Left ventricle myocardium inferior (tissue), 1 donor: Measurements from ENCODE around the gene KRTAP9-6. TPM values are rescaled to one million over a fixed set of nuclear protein-coding genes. Genes with fewer than 3 reads are reported as not detected.
"Not testable (repeated sequence)": the region's sequence is repeated elsewhere in the genome, so short reads cannot be mapped to it uniquely, and the experiment has no call there.

Source experiments
- DNase-seq: peaks from one replicate; pipeline ENCODE4 v3.0.0-alpha.2; 2020
- H3K27ac ChIP-seq: fragments of 200-600 bp; replicated peaks from 2 replicates; pipeline ENCODE4 v1.8.0; 2021
- H3K27me3 ChIP-seq: fragments of 200-600 bp; 2 replicates; pipeline ENCODE4 v1.8.0; 2021; ENCODE audit warnings: low read depth
- H3K36me3 ChIP-seq: fragments of 200-600 bp; 2 replicates; pipeline ENCODE4 v1.8.0; 2021
- H3K4me1 ChIP-seq: fragments of 200-600 bp; 2 replicates; pipeline ENCODE4 v1.8.0; 2021
- H3K4me3 ChIP-seq: fragments of 200-600 bp; 2 replicates; pipeline ENCODE4 v1.8.0; 2021; ENCODE audit warnings: mild to moderate bottlenecking, moderate library complexity
- H3K9me3 ChIP-seq: fragments of 200-600 bp; replicated peaks from 2 replicates; pipeline ENCODE4 v1.8.0; 2021
- intact Hi-C: fragments of 100-400 bp; cut with micrococcal nuclease; formaldehyde crosslinking; loops from one replicate; pipeline ENCODE4 v1.11.0; 2022
- long read RNA-seq: library from polyadenylated mRNA; unstranded; transcript quantifications from one replicate; pipeline ENCODE4 v2.0.0, GENCODE V29; 2021
- total RNA-seq: library from RNA; stranded (reverse); fragmentation: NEBNext Ultra II Directional; extraction: Animal tissue kit (Norgen Biotek cat#: 25700); gene quantifications from one replicate; pipeline ENCODE4 v1.2.1, GENCODE V29; 2021
- TF ChIP-seq, protein P1 (sequence below): fragments of 200-600 bp; IDR thresholded peaks from 2 replicates; pipeline ENCODE4 v1.8.0; 2021; ENCODE audit warnings: antibody characterized with exemption, mild to moderate bottlenecking, borderline replicate concordance
- donor health status: DM: no; HTN: yes; CAD: no; lungs with severe emphysema.

The KRTAP9-6 gene, protein sequence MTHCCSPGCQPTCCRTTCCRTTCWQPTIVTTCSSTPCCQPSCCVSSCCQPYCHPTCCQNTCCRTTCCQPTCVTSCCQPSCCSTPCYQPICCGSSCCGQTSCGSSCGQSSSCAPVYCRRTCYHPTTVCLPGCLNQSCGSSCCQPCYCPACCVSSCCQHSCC
- total RNA-seq: not detected
- long read RNA-seq: 0 reads

DNA sequence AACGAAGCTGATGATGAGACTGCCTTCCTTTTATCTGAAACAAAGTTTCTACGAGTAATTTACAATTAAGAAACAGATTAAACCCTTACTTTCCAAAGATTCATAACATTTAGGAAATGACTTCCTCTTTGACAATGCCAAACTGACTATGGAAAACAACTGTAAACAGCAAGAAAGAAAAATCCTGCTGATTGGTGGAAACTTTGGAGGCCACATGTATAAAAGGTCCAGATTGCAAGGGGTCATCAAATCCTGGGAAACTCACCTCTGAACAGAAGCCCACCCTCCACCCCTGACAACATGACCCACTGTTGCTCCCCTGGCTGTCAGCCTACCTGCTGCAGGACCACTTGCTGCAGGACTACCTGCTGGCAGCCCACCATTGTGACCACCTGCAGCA, at the start of gene KRTAP9-6:
Gene KRTAP9-6 (plus strand): TSS at position 301 of the 400 bp plus-strand sequence. CDS start 0 bp downstream, at position 301.
- Histone ChIP-seq H3K4me1 (no peaks in the 10 kb centered on the region), H3K27me3 (peaks cover 39% of the 10 kb centered on the region)
- no peak for DNase-seq

DNA sequence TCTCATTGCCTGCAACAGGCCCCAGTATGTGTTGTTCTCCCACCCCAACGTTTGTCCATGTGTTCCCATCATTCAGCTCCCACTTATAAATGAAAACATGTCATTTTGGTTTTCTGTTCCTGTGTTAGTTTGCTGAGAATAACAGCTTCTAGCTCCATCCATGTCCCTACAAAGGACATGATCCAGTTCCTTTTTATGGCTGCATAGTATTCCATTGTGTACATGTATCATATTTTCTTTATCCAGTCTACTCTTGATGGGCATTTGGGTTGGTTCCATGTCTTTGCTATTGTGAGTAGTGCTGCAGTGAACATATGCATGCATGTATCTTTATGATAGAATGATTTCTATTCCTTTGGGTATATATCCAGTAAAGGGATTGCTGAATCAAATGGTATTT, 49.5 kb upstream of the KRTAP9-6 start:
- Histone ChIP-seq H3K4me3 (no peak overlapping the region), H3K27me3 (peaks cover 80% of the 10 kb centered on the region), H3K4me1 (no peaks in the 10 kb centered on the region), H3K9me3 (peaks cover 5% of the 10 kb centered on the region), H3K27ac (no peak overlapping the region), H3K36me3 (no peaks in the 10 kb centered on the region)
- intact Hi-C loops: no loop called here
- TF ChIP-seq, protein P1, sequence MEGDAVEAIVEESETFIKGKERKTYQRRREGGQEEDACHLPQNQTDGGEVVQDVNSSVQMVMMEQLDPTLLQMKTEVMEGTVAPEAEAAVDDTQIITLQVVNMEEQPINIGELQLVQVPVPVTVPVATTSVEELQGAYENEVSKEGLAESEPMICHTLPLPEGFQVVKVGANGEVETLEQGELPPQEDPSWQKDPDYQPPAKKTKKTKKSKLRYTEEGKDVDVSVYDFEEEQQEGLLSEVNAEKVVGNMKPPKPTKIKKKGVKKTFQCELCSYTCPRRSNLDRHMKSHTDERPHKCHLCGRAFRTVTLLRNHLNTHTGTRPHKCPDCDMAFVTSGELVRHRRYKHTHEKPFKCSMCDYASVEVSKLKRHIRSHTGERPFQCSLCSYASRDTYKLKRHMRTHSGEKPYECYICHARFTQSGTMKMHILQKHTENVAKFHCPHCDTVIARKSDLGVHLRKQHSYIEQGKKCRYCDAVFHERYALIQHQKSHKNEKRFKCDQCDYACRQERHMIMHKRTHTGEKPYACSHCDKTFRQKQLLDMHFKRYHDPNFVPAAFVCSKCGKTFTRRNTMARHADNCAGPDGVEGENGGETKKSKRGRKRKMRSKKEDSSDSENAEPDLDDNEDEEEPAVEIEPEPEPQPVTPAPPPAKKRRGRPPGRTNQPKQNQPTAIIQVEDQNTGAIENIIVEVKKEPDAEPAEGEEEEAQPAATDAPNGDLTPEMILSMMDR: no peak
- no peak for DNase-seq

More for the DNA sequence above, at the start of gene KRTAP9-6:
- intact Hi-C loops: no loop called here
- Histone ChIP-seq H3K4me3 (no peak within 1 kb of the TSS), H3K9me3 (no peaks in the 10 kb centered on the region), H3K27ac (no peak within 1 kb of the TSS), H3K36me3 (no peaks in the 10 kb centered on the region)
- TF ChIP-seq, protein P1: no peak

DNA sequence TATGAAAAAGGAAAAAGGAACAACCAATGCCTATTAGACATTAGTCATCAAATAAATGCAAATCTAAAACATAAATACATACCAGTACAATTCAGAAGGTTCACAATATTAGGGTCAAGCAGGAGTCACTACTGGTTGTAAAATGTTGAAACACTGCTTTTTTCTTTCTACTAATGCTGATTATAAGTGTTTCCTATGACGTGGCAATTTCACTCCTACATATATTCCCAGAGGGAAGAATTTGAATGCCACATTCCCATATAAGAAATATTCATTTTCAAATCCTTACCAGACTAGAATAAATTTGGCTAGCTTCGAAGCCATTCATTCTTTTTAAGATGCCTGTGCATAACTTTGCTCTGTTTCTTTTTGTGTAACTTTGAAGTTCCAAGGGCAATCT, 41.4 kb upstream of the KRTAP9-6 start:
- no peaks in the 10 kb centered on the region for H3K4me1 ChIP-seq
- no peak overlapping the region for H3K27ac ChIP-seq
- H3K36me3 ChIP-seq: no peaks in the 10 kb centered on the region
- H3K27me3 ChIP-seq: peaks cover 45% of the 10 kb centered on the region
- peaks cover 5% of the 10 kb centered on the region for H3K9me3 ChIP-seq
- intact Hi-C loops: no loop called here
- DNase-seq: no peak
- H3K4me3 ChIP-seq: no peak overlapping the region
- TF ChIP-seq, protein P1: no peak

DNA sequence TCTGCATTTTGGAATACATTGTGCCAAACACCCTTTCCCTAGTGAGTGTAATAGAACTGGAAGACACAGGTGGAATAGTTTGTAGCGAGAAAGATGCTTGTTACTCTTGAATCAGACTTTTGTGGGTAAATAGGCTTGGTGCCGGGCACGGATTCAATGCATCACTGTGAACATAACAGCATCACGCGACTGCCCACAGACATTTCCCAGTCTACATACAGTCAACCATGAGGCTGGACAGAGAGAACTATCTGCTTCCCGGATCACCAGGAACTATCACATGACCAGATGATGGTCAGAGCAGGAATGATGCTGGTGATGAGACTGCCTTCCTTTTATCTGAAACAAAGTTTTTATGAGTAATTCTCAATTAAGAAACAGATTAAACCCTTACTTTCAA, 39.1 kb upstream of the KRTAP9-6 start:
- intact Hi-C loops: no loop called here
- TF ChIP-seq, protein P1: no peak
- Histone ChIP-seq H3K27ac (no peak overlapping the region), H3K9me3 (no peaks in the 10 kb centered on the region), H3K36me3 (no peaks in the 10 kb centered on the region), H3K4me3 (no peak overlapping the region), H3K4me1 (no peaks in the 10 kb centered on the region), H3K27me3 (peaks cover 53% of the 10 kb centered on the region)
- no peak for DNase-seq

DNA sequence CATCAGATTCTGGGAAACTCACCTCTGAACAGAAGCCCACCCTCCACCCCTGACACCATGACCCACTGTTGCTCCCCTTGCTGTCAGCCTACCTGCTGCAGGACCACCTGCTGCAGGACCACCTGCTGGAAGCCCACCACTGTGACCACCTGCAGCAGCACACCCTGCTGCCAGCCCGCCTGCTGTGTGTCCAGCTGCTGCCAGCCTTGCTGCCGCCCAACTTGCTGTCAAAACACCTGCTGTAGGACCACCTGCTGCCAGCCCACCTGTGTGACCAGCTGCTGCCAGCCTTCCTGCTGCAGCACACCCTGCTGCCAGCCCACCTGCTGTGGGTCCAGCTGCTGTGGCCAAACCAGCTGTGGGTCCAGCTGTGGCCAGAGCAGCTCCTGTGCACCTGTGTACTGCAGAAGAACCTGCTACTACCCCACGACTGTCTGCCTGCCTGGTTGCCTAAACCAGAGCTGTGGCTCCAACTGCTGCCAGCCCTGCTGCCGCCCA, 38.5 kb upstream of the KRTAP9-6 start, which contains the start of gene KRTAP9-2:
Gene KRTAP9-2 (plus strand): TSS at position 51 of the 498 bp plus-strand sequence. CDS start 7 bp downstream, at position 58.
- DNase-seq, intact Hi-C loops, H3K9me3 ChIP-seq, H3K4me3 ChIP-seq, H3K36me3 ChIP-seq, H3K27ac ChIP-seq, H3K4me1 ChIP-seq: not testable (repeated sequence)
- H3K27me3 ChIP-seq: peaks cover 54% of the 10 kb centered on the region

DNA sequence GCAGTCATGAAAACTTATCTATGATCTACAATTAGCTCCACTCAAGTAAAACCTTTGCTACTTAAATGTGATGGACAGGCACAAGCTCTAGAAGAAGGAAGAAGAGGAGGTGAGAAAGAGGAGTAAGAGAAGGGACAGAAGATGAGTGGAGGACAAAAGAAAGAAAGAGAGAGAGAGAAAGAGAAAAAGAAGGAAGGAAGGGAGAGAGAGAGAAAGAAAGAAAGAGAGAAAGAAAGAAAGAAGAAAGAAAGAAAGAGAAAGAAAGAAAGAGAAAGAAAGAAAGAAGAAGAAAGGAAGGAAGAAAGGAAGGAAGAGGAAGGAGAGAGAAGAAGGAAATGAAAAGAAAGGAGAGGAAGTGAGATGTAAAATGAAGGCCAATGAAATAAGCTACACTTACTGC, 35.1 kb upstream of the KRTAP9-6 start:
- H3K9me3 ChIP-seq: no peaks in the 10 kb centered on the region
- H3K4me1 ChIP-seq: no peaks in the 10 kb centered on the region
- intact Hi-C loops: no loop called here
- no peak overlapping the region for H3K27ac ChIP-seq
- DNase-seq: no peak
- no peaks in the 10 kb centered on the region for H3K36me3 ChIP-seq
- peaks cover 75% of the 10 kb centered on the region for H3K27me3 ChIP-seq
- TF ChIP-seq, protein P1: no peak
- H3K4me3 ChIP-seq: no peak overlapping the region
